Measurements from ENCODE around the gene USP35. TPM values are rescaled to one million over a fixed set of nuclear protein-coding genes. Genes with fewer than 3 reads are reported as not detected.

USP35 gene
- total RNA-seq, 4 donors from 2014 or later: 7.1 to 14.5 (median 10.6) TPM

GRCh38 chr11:78145511-78146025, 43.2 kb upstream of the USP35 start:
- no peak for TF ChIP-seq POLR2A (IDR thresholded peaks at IDR 0.05)
- TF ChIP-seq EP300 (IDR thresholded peaks at IDR 0.05): no peak
- TF ChIP-seq CTCF (IDR thresholded peaks at IDR 0.05): no peak
- TF ChIP-seq POLR2AphosphoS5 (IDR thresholded peaks at IDR 0.05): no peak
- H3K27ac ChIP-seq: no peak overlapping the region
- peaks cover 0 to 5% (median 0%) of the 10 kb centered on the region in 3 donors for H3K4me1 ChIP-seq
- no peak overlapping the region for H3K4me3 ChIP-seq
- no peaks in the 10 kb centered on the region for H3K9me3 ChIP-seq
- H3K36me3 ChIP-seq: no peaks in the 10 kb centered on the region
- ATAC-seq: no peak
- H3K27me3 ChIP-seq: no peaks in the 10 kb centered on the region
- 50 to 89% methylated on average over 1 of the region's 1 CpG for WGBS, 2 donors (ENCODE audit: low coverage in 1 of 2)

GRCh38 chr11:78147807-78148206, 40.9 kb upstream of the USP35 start:
- H3K27me3 ChIP-seq: no peaks in the 10 kb centered on the region
- H3K4me3 ChIP-seq: no peak overlapping the region
- H3K27ac ChIP-seq: no peak overlapping the region
- no peaks in the 10 kb centered on the region for H3K4me1 ChIP-seq
- 95% methylated on average over 2 of the region's 2 CpGs; no CpG with 5 or more reads in 1 of the 2 donors for WGBS, 2 donors (ENCODE audit: low coverage in 1 of 2)
- no peaks in the 10 kb centered on the region for H3K36me3 ChIP-seq
- ATAC-seq: no peak
- no peak for TF ChIP-seq CTCF (IDR thresholded peaks at IDR 0.05)
- TF ChIP-seq EP300 (IDR thresholded peaks at IDR 0.05): no peak
- H3K9me3 ChIP-seq: no peaks in the 10 kb centered on the region

GRCh38 chr11:78149646-78150045, 39.1 kb upstream of the USP35 start:
- no peaks in the 10 kb centered on the region for H3K4me1 ChIP-seq
- H3K27me3 ChIP-seq: no peaks in the 10 kb centered on the region
- TF ChIP-seq POLR2A (IDR thresholded peaks at IDR 0.05) (no peak), CTCF (IDR thresholded peaks at IDR 0.05) (peak in 3 of 4 experiments; percentile 15 to 50 (median 24))
- ATAC-seq: peak; percentile 51
- H3K36me3 ChIP-seq: no peaks in the 10 kb centered on the region
- H3K9me3 ChIP-seq: no peaks in the 10 kb centered on the region
- no peak overlapping the region for H3K27ac ChIP-seq
- 0 to 6% methylated on average over 1 of the region's 1 CpG for WGBS, 2 donors (ENCODE audit: low coverage in 1 of 2)
- no peak overlapping the region for H3K4me3 ChIP-seq

- Histone ChIP-seq H3K4me3 (no peak overlapping the region), H3K36me3 (no peaks in the 10 kb centered on the region), H3K4me1 (no peaks in the 10 kb centered on the region), H3K27ac (no peak overlapping the region), H3K27me3 (no peaks in the 10 kb centered on the region), H3K9me3 (no peaks in the 10 kb centered on the region)
- TF ChIP-seq EP300 (IDR thresholded peaks at IDR 0.05) (no peak), POLR2AphosphoS5 (IDR thresholded peaks at IDR 0.05) (no peak), CTCF (IDR thresholded peaks at IDR 0.05) (no peak), POLR2A (IDR thresholded peaks at IDR 0.05) (no peak)
- ATAC-seq: no peak
- WGBS, 2 donors (ENCODE audit: low coverage in 1 of 2): 92 to 100% methylated on average over 2 of the region's 4 CpGs
Observed at GRCh38 chr11:78150346-78150745, 38.4 kb upstream of the USP35 start.

- Histone ChIP-seq H3K36me3 (no peaks in the 10 kb centered on the region), H3K9me3 (no peaks in the 10 kb centered on the region), H3K27ac (no peak overlapping the region), H3K27me3 (no peaks in the 10 kb centered on the region), H3K4me1 (no peaks in the 10 kb centered on the region), H3K4me3 (no peak overlapping the region)
- TF ChIP-seq POLR2AphosphoS5 (IDR thresholded peaks at IDR 0.05) (no peak), EP300 (IDR thresholded peaks at IDR 0.05) (no peak), CTCF (IDR thresholded peaks at IDR 0.05) (no peak), POLR2A (IDR thresholded peaks at IDR 0.05) (no peak)
- ATAC-seq: no peak
Observed at GRCh38 chr11:78150754-78151153, 38.0 kb upstream of the USP35 start.
